Loucy (cell line): Measurements from ENCODE around the gene PLA2G4F.

Source experiments
- H2AFZ ChIP-seq: fragments of 200-600 bp; sonication (generic); 2 replicates; pipeline ENCODE4 v1.6.0; 2016; ENCODE audit warnings: antibody characterized with exemption, mild to moderate bottlenecking, low read length, moderate library complexity
- H3F3A ChIP-seq: fragments of 200-600 bp; 2 replicates; pipeline ENCODE4 v1.6.0; 2016; ENCODE audit warnings: antibody characterized with exemption, low read depth, mild to moderate bottlenecking
- H3K27me3 ChIP-seq: fragments of 200-600 bp; sonication (generic); 2 replicates; pipeline ENCODE4 v1.6.1; 2014; ENCODE audit warnings: low read length, mild to moderate bottlenecking; ENCODE audit not compliant: insufficient read depth, poor library complexity, severe bottlenecking
- H3K36me3 ChIP-seq: fragments of 200-600 bp; sonication (generic); 2 replicates; pipeline ENCODE4 v1.6.1; 2016; ENCODE audit warnings: low read length; ENCODE audit not compliant: insufficient read depth
- H3K4me1 ChIP-seq: fragments of 200-600 bp; sonication (generic); 2 replicates; pipeline ENCODE4 v1.5.1; 2014; ENCODE audit warnings: low read length, mild to moderate bottlenecking; ENCODE audit not compliant: insufficient read depth, poor library complexity, severe bottlenecking
- H3K4me2 ChIP-seq: fragments of 200-600 bp; sonication (generic); 2 replicates; pipeline ENCODE4 v1.6.0; 2014; ENCODE audit warnings: antibody characterized with exemption, low read length, low read depth, mild to moderate bottlenecking; ENCODE audit not compliant: poor library complexity, severe bottlenecking
- H3K4me3 ChIP-seq: fragments of 200-600 bp; sonication (generic); 2 replicates; pipeline ENCODE4 v1.5.1; 2014; ENCODE audit warnings: low read length, mild to moderate bottlenecking, mixed read lengths; ENCODE audit not compliant: poor library complexity, severe bottlenecking
- H3K79me2 ChIP-seq: fragments of 200-600 bp; sonication (generic); 2 replicates; pipeline ENCODE4 v1.6.1; 2014; ENCODE audit warnings: low read length; ENCODE audit not compliant: insufficient read depth
- H3K9ac ChIP-seq: fragments of 200-600 bp; sonication (generic); 2 replicates; pipeline ENCODE4 v1.6.0; 2014; ENCODE audit warnings: mild to moderate bottlenecking, low read depth, low read length, moderate library complexity; ENCODE audit not compliant: poor library complexity, severe bottlenecking
- H3K9me2 ChIP-seq: fragments of 200-600 bp; sonication (generic); replicated peaks from 2 replicates; pipeline ENCODE4 v1.6.1; 2016; ENCODE audit warnings: low read depth, low read length, mixed read lengths
- H3K9me3 ChIP-seq: fragments of 200-600 bp; sonication (generic); 2 replicates; pipeline ENCODE4 v1.6.1; 2014; ENCODE audit warnings: mild to moderate bottlenecking, antibody characterized with exemption, low read length, low read depth; ENCODE audit not compliant: insufficient read depth
- H4K20me1 ChIP-seq: fragments of 200-600 bp; sonication (generic); 2 replicates; pipeline ENCODE4 v1.6.0; 2014; ENCODE audit warnings: antibody characterized with exemption, low read length, mild to moderate bottlenecking; ENCODE audit not compliant: insufficient read depth, poor library complexity, severe bottlenecking
- EZH2phosphoT487 ChIP-seq: fragments of 200-600 bp; IDR thresholded peaks from 2 replicates; pipeline ENCODE4 v1.6.1; 2018; ENCODE audit warnings: antibody characterized with exemption, mild to moderate bottlenecking, moderate library complexity, borderline replicate concordance
- TF ChIP-seq, protein P1 (sequence below): fragments of 200-600 bp; sonication (generic); conservative IDR thresholded peaks from 2 replicates; pipeline ENCODE4 v1.5.1; 2014; ENCODE audit warnings: mild to moderate bottlenecking, antibody characterized with exemption, low read length

The PLA2G4F gene

DNA sequence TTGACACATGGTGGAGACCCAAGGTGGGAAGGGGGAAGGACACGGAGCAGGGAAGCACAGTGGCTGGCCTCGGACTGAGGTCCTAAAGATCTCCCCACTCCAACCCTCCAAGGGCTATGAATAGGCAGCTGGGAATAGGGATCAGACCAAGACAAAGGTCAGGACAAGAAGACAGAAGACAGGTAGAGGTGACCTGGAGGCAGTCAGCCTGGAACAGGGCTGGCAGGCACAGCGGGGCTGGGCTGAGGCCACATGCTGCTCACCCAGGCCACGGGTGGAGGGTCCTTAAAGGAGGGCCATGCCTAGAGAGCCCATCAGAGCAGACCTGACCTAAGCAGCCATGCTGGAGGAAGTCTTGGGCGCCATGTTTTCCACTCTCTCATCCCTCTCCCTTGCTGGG is 59.4 kb downstream of the PLA2G4F start:
- H3K4me3 ChIP-seq: no peak overlapping the region
- H3K4me1 ChIP-seq: no peaks in the 10 kb centered on the region
- H3K27me3 ChIP-seq: no peaks in the 10 kb centered on the region
- H3K9ac ChIP-seq: no peak overlapping the region
- H3F3A ChIP-seq: no peaks in the 10 kb centered on the region
- no peaks in the 10 kb centered on the region for H3K9me2 ChIP-seq
- no peak overlapping the region for H3K4me2 ChIP-seq
- no peak overlapping the region for H2AFZ ChIP-seq
- no peaks in the 10 kb centered on the region for H3K79me2 ChIP-seq
- H3K9me3 ChIP-seq: no peaks in the 10 kb centered on the region
- no peak for TF ChIP-seq EZH2phosphoT487
- TF ChIP-seq, protein P1, sequence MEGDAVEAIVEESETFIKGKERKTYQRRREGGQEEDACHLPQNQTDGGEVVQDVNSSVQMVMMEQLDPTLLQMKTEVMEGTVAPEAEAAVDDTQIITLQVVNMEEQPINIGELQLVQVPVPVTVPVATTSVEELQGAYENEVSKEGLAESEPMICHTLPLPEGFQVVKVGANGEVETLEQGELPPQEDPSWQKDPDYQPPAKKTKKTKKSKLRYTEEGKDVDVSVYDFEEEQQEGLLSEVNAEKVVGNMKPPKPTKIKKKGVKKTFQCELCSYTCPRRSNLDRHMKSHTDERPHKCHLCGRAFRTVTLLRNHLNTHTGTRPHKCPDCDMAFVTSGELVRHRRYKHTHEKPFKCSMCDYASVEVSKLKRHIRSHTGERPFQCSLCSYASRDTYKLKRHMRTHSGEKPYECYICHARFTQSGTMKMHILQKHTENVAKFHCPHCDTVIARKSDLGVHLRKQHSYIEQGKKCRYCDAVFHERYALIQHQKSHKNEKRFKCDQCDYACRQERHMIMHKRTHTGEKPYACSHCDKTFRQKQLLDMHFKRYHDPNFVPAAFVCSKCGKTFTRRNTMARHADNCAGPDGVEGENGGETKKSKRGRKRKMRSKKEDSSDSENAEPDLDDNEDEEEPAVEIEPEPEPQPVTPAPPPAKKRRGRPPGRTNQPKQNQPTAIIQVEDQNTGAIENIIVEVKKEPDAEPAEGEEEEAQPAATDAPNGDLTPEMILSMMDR: no peak
- H4K20me1 ChIP-seq: no peaks in the 10 kb centered on the region
- H3K36me3 ChIP-seq: no peaks in the 10 kb centered on the region

DNA sequence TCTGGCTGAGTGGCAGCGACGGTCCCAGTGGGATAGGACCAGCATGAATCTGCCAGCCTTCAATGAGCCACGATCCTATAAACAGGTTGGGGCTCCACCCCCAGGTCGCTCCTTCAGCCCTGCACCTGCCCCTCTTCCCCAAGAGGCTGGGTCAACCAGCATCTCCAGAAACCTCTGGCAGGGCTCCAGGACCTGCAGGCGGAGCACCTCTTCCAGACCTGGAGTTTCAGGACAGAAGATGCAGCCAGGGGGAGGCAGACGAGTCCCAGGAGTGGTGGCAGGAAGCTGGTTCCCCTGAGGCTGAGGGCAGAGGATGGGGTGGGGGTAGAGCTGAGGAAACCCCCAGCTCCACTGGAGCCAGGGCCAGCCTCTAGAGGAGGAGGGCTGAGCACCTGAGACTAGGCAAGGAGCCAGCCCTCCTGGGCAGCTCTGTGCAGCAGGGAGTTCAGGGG is 61.9 kb downstream of the PLA2G4F start, which contains the start of gene PLA2G4D:
TSS of gene PLA2G4D (minus strand) at position 51 of the 452 bp plus-strand sequence. CDS start 103 bp downstream, outside the sequence.
- no peaks in the 10 kb centered on the region for H4K20me1 ChIP-seq
- H3F3A ChIP-seq: no peaks in the 10 kb centered on the region
- H3K4me1 ChIP-seq: no peaks in the 10 kb centered on the region
- no peak for TF ChIP-seq EZH2phosphoT487
- TF ChIP-seq, protein P1: no peak
- no peaks in the 10 kb centered on the region for H3K27me3 ChIP-seq
- H2AFZ ChIP-seq: no peak within 1 kb of the TSS
- H3K9ac ChIP-seq: no peak within 1 kb of the TSS
- no peak within 1 kb of the TSS for H3K4me2 ChIP-seq
- H3K9me3 ChIP-seq: no peaks in the 10 kb centered on the region
- H3K79me2 ChIP-seq: no peaks in the 10 kb centered on the region
- H3K9me2 ChIP-seq: no peaks in the 10 kb centered on the region
- H3K36me3 ChIP-seq: no peaks in the 10 kb centered on the region
- no peak within 1 kb of the TSS for H3K4me3 ChIP-seq

GRCh38 chr15:42093966-42094365 is 62.5 kb downstream of the PLA2G4F start:
- Histone ChIP-seq H3K4me3 (no peak overlapping the region), H3K27me3 (no peaks in the 10 kb centered on the region), H3K36me3 (no peaks in the 10 kb centered on the region), H3F3A (no peaks in the 10 kb centered on the region), H2AFZ (no peak overlapping the region), H3K4me1 (no peaks in the 10 kb centered on the region), H3K9me2 (no peaks in the 10 kb centered on the region), H3K9ac (no peak overlapping the region), H3K79me2 (no peaks in the 10 kb centered on the region), H3K9me3 (no peaks in the 10 kb centered on the region), H4K20me1 (no peaks in the 10 kb centered on the region), H3K4me2 (no peak overlapping the region)
- TF ChIP-seq, protein P1: no peak
- no peak for TF ChIP-seq EZH2phosphoT487
